Endothelial cell (in vitro differentiated cells): ENCODE data around the gene RGS7. TPM values are rescaled to one million over a fixed set of nuclear protein-coding genes. Genes with fewer than 3 reads are reported as not detected.

Source experiments
- DNase-seq: peaks from one replicate; pipeline ENCODE4 v3.0.0; 2021; ENCODE audit warnings: low spot score
- H3K27ac Mint-ChIP-seq: one replicate; pipeline ENCODE4 v1.8.0; 2021; ENCODE audit warnings: mixed read lengths, inconsistent platforms; ENCODE audit not compliant: unreplicated experiment
- H3K27me3 Mint-ChIP-seq: one replicate; pipeline ENCODE4 v1.8.0; 2021; ENCODE audit warnings: mild to moderate bottlenecking, moderate library complexity, mixed read lengths, inconsistent platforms; ENCODE audit not compliant: unreplicated experiment
- H3K36me3 Mint-ChIP-seq: one replicate; pipeline ENCODE4 v1.8.0; 2021; ENCODE audit warnings: mild to moderate bottlenecking, low read depth, mixed read lengths, inconsistent platforms; ENCODE audit not compliant: unreplicated experiment
- H3K4me1 Mint-ChIP-seq: one replicate; pipeline ENCODE4 v1.8.0; 2021; ENCODE audit warnings: mild to moderate bottlenecking, mixed read lengths, inconsistent platforms; ENCODE audit not compliant: unreplicated experiment
- H3K4me3 Mint-ChIP-seq: one replicate; pipeline ENCODE4 v1.8.0; 2021; ENCODE audit warnings: mild to moderate bottlenecking, mixed read lengths, inconsistent platforms; ENCODE audit not compliant: unreplicated experiment
- H3K9me3 Mint-ChIP-seq: one replicate; pipeline ENCODE4 v1.8.0; 2021; ENCODE audit warnings: mixed read lengths, inconsistent platforms; ENCODE audit not compliant: unreplicated experiment
- total RNA-seq: library from RNA; stranded (reverse); fragmentation: NEBNext Ultra II Directional; extraction: Animal tissue kit (Norgen Biotek cat#: 25700); gene quantifications from one replicate; pipeline ENCODE4 v1.2.1, GENCODE V29; 2021; ENCODE audit not compliant: unreplicated experiment
- TF ChIP-seq, protein P1 (sequence below): fragments of 200-600 bp; sonication (generic); IDR thresholded peaks from one replicate; pipeline ENCODE4 v1.5.0; 2021; ENCODE audit warnings: antibody characterized with exemption; ENCODE audit not compliant: unreplicated experiment

Gene RGS7
- total RNA-seq, 1 donor from 2014 or later, result 1.4 TPM

- TF ChIP-seq, protein P1, sequence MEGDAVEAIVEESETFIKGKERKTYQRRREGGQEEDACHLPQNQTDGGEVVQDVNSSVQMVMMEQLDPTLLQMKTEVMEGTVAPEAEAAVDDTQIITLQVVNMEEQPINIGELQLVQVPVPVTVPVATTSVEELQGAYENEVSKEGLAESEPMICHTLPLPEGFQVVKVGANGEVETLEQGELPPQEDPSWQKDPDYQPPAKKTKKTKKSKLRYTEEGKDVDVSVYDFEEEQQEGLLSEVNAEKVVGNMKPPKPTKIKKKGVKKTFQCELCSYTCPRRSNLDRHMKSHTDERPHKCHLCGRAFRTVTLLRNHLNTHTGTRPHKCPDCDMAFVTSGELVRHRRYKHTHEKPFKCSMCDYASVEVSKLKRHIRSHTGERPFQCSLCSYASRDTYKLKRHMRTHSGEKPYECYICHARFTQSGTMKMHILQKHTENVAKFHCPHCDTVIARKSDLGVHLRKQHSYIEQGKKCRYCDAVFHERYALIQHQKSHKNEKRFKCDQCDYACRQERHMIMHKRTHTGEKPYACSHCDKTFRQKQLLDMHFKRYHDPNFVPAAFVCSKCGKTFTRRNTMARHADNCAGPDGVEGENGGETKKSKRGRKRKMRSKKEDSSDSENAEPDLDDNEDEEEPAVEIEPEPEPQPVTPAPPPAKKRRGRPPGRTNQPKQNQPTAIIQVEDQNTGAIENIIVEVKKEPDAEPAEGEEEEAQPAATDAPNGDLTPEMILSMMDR, result no peak
- Mint-ChIP-seq H3K4me1 (peaks cover 6% of the 10 kb centered on the region), H3K27me3 (peaks cover 8% of the 10 kb centered on the region), H3K4me3 (peak overlapping the region; percentile 89), H3K27ac (no peak overlapping the region), H3K9me3 (no peaks in the 10 kb centered on the region), H3K36me3 (no peaks in the 10 kb centered on the region)
- peak; percentile 5 for DNase-seq
These were observed 852 bp downstream of the RGS7 start for GRCh38 chr1:241356187-241356518.

GRCh38 chr1:241355311-241356010, 1.5 kb downstream of the RGS7 start:
- no peak for DNase-seq
- Mint-ChIP-seq H3K27me3 (peaks cover 8% of the 10 kb centered on the region), H3K36me3 (no peaks in the 10 kb centered on the region), H3K9me3 (no peaks in the 10 kb centered on the region), H3K27ac (no peak overlapping the region), H3K4me3 (peak overlapping the region; percentile 72), H3K4me1 (peaks cover 6% of the 10 kb centered on the region)
- TF ChIP-seq, protein P1, result no peak

GRCh38 chr1:241352401-241352800, 4.6 kb downstream of the RGS7 start:
- Mint-ChIP-seq H3K36me3 (no peaks in the 10 kb centered on the region), H3K4me3 (no peak overlapping the region), H3K4me1 (peaks cover 14% of the 10 kb centered on the region), H3K27ac (no peak overlapping the region), H3K27me3 (peaks cover 4% of the 10 kb centered on the region), H3K9me3 (no peaks in the 10 kb centered on the region)
- DNase-seq, result no peak
- TF ChIP-seq, protein P1, result no peak

GRCh38 chr1:241351841-241352240, 5.2 kb downstream of the RGS7 start:
- H3K4me1 Mint-ChIP-seq, result peaks cover 15% of the 10 kb centered on the region
- H3K4me3 Mint-ChIP-seq, result no peak overlapping the region
- DNase-seq, result no peak
- H3K36me3 Mint-ChIP-seq, result no peaks in the 10 kb centered on the region
- peaks cover 4% of the 10 kb centered on the region for H3K27me3 Mint-ChIP-seq
- no peaks in the 10 kb centered on the region for H3K9me3 Mint-ChIP-seq
- TF ChIP-seq, protein P1, result no peak
- H3K27ac Mint-ChIP-seq, result no peak overlapping the region

- H3K27ac Mint-ChIP-seq, result no peak overlapping the region
- DNase-seq, result no peak
- H3K9me3 Mint-ChIP-seq, result no peaks in the 10 kb centered on the region
- H3K36me3 Mint-ChIP-seq, result no peaks in the 10 kb centered on the region
- peaks cover 5% of the 10 kb centered on the region for H3K4me1 Mint-ChIP-seq
- H3K4me3 Mint-ChIP-seq, result no peak overlapping the region
- TF ChIP-seq, protein P1, result no peak
- H3K27me3 Mint-ChIP-seq, result no peaks in the 10 kb centered on the region
These were observed 13.0 kb downstream of the RGS7 start for GRCh38 chr1:241343956-241344355.
